Stomach (tissue), 4 donors: Measurements from ENCODE around the gene CNTN5.

Source experiments
- CTCF ChIP-seq, 7 experiments: fragments of 450-650 bp in 4 of 7; fragments of 200-600 bp in 3 of 7; sonication (generic) in 3 of 7; IDR thresholded peaks; one replicate each; pipeline ENCODE4 v1.5.1; 2016 to 2019; ENCODE audit warnings: antibody characterized with exemption in 7 of 7, control low read depth in 2 of 7, mild to moderate bottlenecking in 1 of 7
- POLR2AphosphoS5 ChIP-seq, 3 donors: sonication (generic); formaldehyde crosslinking; IDR thresholded peaks; one replicate each; pipeline ENCODE4 v1.6.1; 2016; ENCODE audit warnings: antibody characterized with exemption in 3 of 3

DNA sequence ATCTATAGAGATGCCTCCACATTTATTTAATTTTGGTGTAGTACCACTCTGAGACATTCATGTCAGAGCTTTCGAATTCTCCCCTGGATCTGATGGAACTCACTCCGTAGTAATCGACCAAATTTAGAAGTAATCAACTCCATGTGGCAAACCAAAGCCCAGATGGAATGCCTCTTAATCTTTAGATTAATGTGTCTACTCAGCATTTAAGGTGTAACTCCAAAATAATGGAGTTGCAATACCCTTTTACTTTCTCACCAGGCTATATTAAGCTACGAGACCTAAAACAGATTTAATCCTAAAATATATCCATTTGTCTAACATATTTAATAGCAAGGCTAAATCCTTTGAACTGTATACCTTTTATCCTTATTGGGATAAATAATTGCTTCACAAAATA, 473.3 kb downstream of the CNTN5 start:
- TF ChIP-seq CTCF (IDR thresholded peaks at IDR 0.05) = no peak
- TF ChIP-seq POLR2AphosphoS5 (IDR thresholded peaks at IDR 0.05) = no peak
